AG09309 (cell line): Measurements from ENCODE around the gene MYOCD.

Experiments
- DNase-seq: peaks from one replicate; pipeline ENCODE4 v3.0.0-alpha.2; 2010; ENCODE audit warnings: low read depth
- H3K4me3 ChIP-seq: 2 replicates; pipeline ENCODE4 v1.5.1; 2011; ENCODE audit warnings: mild to moderate bottlenecking, low read depth, low read length, moderate library complexity; ENCODE audit not compliant: control insufficient read depth
- CTCF ChIP-seq: IDR thresholded peaks from 2 replicates; pipeline ENCODE4 v1.5.1; 2011; ENCODE audit warnings: mild to moderate bottlenecking, low read depth, low read length, inconsistent platforms; ENCODE audit not compliant: insufficient read depth, control insufficient read depth; ENCODE audit errors: missing control alignments

The MYOCD gene

DNA sequence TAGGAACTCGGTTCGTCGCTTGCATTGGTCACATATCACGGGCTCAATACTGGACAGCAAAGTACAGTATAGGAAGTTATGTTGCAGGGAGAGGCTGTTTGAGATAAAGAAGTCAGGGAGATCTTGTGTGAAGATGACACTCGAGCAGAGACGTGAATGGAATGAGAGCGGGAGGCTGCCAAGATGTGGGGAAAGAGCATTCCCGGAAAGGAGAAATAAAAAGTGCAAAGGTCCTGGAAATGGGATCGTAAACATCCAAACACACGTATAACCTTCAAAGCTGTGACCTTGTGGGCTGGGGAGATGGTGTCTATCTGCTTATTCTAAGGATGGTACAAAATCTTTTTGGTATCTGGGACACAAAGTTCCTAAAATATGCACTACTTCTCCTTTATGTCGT lies 43.0 kb upstream of the MYOCD start:
- DNase-seq: no peak
- TF ChIP-seq CTCF: no peak
- no peak overlapping the region for H3K4me3 ChIP-seq

- no peak overlapping the region for H3K4me3 ChIP-seq
- no peak for DNase-seq
- TF ChIP-seq CTCF: no peak
Measured at GRCh38 chr17:12623220-12623848, 42.4 kb upstream of the MYOCD start.

DNA sequence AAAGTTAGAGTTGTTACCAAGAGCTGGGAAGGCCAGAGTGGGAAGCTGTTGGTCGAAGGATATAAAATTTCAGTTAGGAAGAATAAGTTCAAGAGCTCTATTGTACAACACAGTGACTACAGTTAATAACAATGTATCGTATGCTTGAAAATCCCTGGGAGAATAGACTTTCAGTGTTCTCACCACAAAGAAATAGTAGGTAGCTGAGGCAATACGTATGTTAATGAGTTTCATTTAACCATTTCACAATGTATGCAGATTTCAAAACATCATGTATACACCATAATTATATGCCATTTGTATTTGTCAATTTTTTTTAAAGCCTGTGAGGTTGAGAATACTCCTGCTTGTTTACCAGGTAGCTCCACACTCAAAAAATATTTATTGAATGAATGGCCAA lies 41.5 kb upstream of the MYOCD start:
- no peak for TF ChIP-seq CTCF
- DNase-seq: no peak
- H3K4me3 ChIP-seq: no peak overlapping the region

DNA sequence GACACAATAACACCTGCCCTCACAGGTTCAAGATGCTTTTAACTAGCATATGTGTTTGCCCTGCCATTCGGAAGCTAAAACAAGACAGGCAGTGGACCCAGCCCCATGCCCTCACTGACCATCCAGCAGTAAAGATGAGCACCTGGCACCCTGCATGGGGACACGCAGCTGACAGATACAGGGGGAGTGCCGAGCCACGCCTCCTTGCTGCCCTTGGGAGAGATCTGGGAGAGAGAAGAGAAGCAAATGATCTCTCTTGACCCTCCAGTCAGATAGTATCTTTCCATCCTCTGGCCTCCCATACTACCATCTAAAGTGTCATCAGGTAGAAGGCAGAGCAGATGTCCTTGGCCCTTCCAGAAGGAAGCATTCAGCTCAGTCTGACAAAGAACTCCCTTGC lies 40.6 kb upstream of the MYOCD start:
- no peak overlapping the region for H3K4me3 ChIP-seq
- DNase-seq: no peak
- no peak for TF ChIP-seq CTCF

DNA sequence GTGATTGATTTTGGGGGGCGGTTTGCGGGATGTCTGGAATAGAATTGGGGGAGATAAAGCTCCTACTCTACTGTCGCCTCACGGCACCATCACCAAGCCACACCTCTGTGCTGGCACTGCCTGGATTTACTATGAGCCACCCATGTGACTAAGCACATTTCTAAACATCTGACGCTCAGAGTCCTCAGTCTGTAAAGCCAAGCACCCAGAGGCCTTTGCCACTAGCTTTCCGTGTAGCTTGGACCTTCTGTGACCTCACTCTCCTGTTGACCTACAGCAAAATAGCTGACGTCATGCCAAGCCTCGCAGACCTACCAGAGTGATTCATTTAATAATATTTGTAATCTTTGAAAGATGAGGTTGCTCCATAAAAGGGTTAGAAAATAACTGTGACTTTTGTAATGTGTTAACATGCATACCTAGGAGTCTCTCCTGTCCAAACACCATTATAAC lies 38.5 kb upstream of the MYOCD start:
- TF ChIP-seq CTCF: no peak
- DNase-seq: peak; percentile 88
- H3K4me3 ChIP-seq: no peak overlapping the region

DNA sequence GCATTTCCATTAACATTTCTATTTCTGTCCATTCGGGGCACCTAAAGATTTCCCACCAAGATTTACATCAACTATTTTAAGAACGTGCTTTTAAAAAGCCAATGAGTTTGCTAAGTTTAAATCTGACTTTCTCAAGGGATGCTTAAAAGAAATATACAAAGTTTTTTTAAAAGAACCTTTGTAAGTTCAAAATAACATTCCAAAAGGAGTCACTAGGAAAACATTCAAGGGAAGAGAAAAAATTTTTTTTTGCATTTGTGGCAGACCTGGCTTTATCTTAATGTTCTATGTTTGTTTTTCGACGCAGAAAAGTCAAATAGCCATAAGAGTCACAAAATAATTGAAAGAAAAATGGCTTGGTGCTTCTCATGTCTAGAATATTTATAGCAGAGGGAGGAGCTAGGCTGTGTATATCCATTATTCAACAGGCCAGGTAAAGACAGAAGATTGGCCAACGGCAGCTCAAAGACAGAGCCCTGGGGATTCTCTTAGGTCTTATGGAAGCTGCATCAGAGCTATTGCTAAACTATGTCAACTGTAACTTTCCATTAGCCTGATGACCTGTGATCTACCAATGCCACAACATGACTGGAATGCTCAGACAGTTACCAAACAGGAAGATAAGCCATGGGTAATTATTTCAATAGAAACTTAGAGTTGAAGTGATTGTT lies 37.8 kb upstream of the MYOCD start:
- no peak for TF ChIP-seq CTCF
- no peak for DNase-seq
- H3K4me3 ChIP-seq: no peak overlapping the region
